ENCODE results near the gene HSD3B2. TPM values are rescaled to one million over a fixed set of nuclear protein-coding genes. Genes with fewer than 3 reads are reported as not detected.

HSD3B2 gene
- total RNA-seq, 1 donor from 2014 or later: not detected

- no peak for DNase-seq (ENCODE audit: low read depth in 2 of 2)
Observed at GRCh38 chr1:119453021-119453420, 38.1 kb downstream of the HSD3B2 start.

GRCh38 chr1:119462964-119463363 lies 48.0 kb downstream of the HSD3B2 start:
- DNase-seq (ENCODE audit: low read depth in 2 of 2): no peak

- DNase-seq (ENCODE audit: low read depth in 2 of 2): no peak
Observed at GRCh38 chr1:119463569-119463968, 48.6 kb downstream of the HSD3B2 start.

- no peak for DNase-seq (ENCODE audit: low read depth in 2 of 2)
Observed at GRCh38 chr1:119466445-119466844, 51.5 kb downstream of the HSD3B2 start.

GRCh38 chr1:119467219-119467618 lies 52.3 kb downstream of the HSD3B2 start:
- no peak for DNase-seq (ENCODE audit: low read depth in 2 of 2)

- DNase-seq (ENCODE audit: low read depth in 2 of 2): no peak
Observed at GRCh38 chr1:119467857-119468668, 53.1 kb downstream of the HSD3B2 start.

GRCh38 chr1:119469741-119470140 lies 54.8 kb downstream of the HSD3B2 start:
- no peak for DNase-seq (ENCODE audit: low read depth in 2 of 2)

GRCh38 chr1:119470377-119470776 lies 55.4 kb downstream of the HSD3B2 start:
- DNase-seq (ENCODE audit: low read depth in 2 of 2): no peak

- no peak for DNase-seq (ENCODE audit: low read depth in 2 of 2)
Observed at GRCh38 chr1:119470958-119471357, 56.0 kb downstream of the HSD3B2 start.

GRCh38 chr1:119471566-119471965 lies 56.6 kb downstream of the HSD3B2 start:
- DNase-seq (ENCODE audit: low read depth in 2 of 2): no peak

- DNase-seq (ENCODE audit: low read depth in 2 of 2): no peak
Observed at GRCh38 chr1:119472080-119472818, 57.3 kb downstream of the HSD3B2 start.

Other genes starting within 250 kb of the HSD3B2 start
- not detected in 2 replicates for gene HAO2, start 46.4 kb upstream of the HSD3B2 start, total RNA-seq
- not detected in 2 replicates for gene HSD3B1, start 92.1 kb downstream of the HSD3B2 start, total RNA-seq
- gene ZNF697, start 233.1 kb downstream of the HSD3B2 start, total RNA-seq: 13.1 and 18.8 TPM in 2 replicates

All from lung microvascular endothelial cell (primary cell).